ENCODE measurements around the gene AGXT.
A peak's percentile ranks its signal among the peaks of the same experiment; 100 is the strongest.

AGXT gene

DNA sequence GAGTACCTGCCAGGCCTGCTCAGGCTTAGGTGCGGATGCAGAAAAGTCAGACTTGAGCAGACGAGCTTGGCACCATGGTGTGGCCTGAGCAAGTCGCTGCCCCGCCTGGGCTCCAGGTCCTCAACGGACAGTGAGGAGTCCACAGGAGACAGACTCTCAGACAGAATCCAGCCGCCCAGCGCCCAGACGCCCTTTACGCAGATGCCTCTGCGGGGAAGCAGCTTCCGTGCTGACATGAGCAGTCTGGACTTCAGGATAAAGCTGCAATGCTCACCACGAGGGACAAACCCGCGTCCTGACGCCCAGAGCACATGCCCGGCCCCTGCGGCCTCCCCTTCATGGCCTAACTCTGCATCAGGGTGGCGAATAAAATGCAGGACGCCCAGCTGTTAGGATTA is 30.8 kb downstream of the AGXT start:
- no peak for DNase-seq

DNA sequence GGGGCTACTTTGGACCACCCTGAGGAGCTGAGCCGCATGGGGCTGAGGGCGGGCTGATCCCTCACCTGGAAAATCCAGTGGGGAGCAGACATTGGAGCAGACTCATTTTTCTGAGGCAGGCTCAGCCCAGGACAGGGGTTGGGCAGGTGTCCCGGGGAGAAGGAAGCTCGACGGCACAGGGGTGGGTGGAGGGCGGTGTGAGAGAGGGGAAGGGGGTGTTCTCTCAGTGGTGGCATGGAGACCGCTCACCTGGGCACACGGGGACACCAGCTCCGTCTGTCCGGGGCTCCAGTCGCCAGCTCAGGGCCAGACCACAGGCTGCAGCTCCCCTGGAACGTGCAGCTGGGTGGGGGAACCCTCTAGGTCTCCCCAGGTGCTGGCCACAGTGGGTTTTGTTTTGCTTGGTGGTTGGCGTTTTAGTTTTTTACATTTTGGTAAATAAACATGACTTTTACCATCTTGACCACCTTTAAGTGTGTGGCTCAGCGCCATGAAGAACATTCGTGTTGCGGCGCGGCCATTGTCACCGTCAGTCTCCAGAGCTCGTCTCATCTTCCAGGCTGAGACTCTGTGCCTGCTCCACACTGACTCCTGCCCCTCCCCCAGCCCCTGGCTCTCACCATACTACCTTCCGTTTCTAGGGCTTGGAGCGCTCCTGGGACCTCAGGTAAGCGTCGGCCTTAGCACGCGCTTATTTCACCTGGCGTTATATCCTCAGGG is 31.7 kb downstream of the AGXT start:
- DNase-seq, result no peak

DNA sequence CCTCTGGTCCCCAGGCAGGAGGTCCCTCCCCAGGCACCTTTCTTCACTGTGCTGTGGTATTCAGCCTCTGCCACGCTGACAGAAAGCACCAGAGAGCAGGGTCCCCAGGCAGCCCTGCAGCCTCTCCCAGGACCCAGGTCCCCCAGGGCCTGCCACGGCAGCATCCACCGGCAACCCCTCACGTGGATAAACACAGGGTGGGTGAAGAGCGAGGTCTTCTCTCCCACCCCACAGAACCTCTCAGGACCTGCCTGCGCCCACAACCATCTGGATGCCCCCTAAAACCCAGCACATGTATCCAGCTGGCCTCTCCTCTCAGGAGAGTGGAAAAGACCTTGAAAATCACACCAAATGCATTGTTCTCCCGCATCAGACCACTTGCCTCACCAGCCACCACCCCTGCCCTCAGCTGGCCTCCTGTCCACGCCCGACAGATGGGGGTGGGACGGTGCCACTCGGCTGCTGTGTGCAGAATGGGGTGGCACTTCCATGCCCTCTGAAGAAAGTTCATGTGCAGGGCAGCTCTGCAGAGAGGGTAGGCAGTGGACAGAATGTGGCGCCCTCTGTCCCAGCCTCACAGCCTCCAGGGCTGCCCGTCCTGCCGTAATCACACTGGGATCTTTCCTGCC is 33.5 kb downstream of the AGXT start:
- no peak for DNase-seq

DNA sequence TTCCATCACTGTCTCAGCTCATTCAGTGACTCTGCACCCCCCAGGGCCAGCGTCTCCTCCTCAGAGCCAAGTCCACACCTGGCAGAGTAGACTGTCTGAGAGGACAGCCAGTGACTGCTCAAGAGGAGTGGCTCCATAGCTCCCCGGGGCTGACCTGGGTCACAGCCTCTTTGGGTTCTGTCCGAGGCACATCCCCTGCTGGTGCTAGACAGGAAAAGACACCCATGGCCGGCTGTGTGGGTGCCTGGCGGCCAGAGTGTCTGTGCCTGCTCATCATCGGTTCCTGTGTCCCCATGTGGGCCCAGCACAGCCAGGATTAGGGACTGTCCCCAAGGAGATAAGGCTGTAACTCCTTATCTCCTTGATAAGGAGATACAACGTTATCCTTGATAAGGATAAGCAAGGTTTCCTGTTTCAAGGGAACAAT is 34.0 kb downstream of the AGXT start:
- DNase-seq, result no peak

DNA sequence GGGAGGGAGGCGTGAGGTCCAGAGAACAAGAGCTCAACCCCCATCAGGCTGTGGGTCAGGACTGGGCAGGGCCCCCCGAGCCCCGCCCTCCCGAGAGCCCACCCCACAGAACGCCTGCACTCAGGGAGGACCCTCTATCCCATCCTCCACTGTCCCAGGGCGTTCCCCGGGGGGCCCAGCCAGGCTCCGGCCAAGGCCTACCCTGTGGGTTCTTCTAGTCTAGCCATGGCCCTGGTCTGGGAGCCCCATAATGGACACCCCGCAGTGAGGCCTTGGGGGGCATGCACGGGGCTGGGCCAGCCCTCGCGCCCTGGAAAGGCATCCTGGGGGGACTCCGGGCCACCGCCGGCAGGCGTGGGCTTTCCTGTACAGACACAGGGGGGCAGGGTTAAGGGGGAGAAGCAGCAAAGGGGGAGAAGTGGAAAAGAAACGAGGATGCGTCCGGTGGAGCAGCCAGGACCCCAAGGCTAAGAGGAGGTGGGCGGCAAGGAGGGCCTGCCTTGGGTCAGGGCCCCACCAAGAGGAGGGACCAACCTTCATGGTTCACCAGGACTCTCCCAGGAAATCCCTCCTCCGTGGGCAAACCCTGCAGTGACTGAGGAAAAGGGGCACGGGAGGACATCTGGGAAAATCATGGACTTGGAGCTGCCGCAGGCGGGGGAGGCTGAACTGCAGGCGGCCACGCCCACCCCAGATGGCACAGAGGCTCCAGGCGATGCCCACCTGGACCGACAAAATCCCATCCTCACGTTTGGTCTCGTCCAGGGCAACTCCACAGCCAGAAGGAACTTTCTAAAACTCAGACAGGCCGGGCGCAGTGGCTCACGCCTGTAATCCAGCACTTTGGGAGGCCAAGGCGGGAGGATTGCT is 34.8 kb downstream of the AGXT start:
- DNase-seq, result no peak

DNA sequence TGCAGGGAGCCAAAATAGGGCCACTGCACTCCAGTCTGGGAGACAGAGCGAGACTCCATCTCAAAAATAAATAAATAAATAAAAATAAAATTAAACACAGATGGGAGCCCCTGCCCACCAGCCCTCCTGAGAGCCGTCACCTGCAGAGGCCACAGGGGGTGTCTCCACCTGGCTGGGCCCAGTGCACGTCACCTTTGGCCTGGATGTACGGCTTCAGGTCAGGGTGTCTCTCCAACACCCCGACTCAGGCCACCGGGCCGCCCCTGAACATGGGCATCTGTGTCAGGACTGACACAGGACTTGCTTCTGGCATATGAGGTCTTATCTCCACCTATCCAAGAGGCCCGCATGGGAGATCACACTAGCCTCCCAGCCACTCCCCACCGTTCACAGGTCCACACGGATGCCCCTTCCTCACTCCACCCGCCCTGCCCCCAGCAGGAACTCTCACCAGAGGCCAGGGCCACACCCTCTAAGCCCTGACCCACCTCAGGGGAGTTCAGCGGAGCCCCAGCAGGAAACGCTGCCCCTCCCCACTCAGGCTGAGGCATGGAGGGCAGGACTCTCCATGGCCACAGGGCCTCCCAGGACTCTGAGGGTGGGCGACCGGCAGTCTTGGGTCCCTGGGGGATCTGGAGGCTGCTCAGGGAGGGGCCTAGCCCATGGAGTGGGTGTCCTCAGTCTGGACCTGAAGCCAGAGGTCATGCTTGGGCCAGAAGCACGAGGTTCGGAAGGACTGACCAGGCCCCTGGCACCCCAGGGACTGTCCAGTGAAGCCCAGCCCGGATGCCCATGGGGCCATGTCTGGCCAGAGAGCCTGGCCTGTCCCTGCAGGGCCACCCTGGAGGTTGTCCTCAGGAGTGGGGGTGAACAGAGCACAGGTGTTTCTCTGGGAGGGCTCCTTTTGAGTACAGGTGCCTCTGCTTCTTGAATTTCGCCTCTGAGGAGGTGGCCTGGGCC is 35.9 kb downstream of the AGXT start:
- no peak for DNase-seq

DNA sequence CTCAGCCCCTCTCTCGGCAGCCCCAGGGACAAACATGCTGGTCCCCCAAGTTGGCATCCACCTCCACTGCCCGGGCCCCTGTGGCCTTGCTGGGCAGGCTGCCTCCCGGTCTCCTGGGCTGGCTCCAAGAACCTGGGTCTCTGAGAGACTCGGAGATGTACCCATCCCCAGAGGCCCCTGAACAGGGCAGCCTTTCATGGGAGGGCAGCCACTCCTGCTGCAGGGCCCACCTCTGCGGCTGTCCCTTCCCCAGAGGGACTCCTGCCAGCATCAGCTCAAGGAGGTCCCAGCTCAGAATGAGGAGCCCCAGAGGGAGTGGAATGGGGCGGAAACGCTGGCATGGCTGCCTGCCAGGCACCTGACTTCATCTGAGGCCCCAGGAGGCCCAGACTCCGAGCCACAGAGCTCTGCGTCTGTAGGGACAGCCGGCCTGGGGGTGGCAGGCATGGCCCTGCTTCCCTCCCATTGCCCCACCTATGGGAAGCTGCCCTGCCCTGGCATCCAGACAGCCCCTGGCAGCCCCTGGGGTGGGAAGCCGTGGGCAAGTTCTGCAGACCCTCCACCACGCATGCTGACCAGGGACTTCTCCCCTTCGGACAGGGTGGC is 36.7 kb downstream of the AGXT start:
- DNase-seq, result no peak

DNA sequence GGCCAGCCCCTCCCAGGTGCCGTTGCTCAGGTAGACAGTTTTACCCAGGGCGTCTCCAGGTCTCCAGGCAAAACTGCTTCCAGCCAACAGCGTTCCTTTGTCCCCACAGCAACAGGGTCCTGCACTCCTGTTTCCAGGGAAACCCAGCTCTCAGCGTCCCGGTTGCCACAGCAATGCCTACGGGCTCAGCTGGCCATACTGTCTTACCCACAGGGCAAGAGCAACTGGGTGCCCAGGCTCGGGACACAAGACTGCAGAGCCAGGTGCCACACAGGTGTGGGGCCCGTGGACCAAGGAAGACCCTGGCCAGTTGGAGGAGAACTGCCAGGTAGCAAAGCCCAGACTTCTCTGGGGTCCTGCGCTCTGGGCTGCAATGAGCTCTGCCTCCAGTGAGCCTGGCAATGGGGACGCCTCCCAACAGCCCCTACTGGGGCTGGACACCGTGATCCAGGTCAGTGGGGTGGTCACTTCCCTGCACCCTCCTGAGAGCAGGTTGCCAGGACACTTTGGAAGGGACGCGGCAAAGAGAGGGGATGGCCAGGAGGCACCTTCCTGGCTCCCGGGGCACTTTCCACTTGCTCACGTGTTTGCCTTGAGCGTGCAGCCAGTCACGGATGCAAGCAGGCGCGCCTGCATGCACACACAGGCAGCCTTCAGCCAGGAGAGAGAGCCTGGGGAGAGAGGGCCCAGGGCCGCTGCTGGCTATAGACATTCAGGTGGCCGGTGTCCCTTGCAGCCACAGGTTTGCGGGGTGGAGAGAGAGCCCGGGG is 37.7 kb downstream of the AGXT start, which contains the start of gene CROCC2:
TSS of gene CROCC2 (plus strand) at position 196 of the 770 bp plus-strand sequence. CDS start at position 374, 178 bp downstream.
- DNase-seq, result no peak

DNA sequence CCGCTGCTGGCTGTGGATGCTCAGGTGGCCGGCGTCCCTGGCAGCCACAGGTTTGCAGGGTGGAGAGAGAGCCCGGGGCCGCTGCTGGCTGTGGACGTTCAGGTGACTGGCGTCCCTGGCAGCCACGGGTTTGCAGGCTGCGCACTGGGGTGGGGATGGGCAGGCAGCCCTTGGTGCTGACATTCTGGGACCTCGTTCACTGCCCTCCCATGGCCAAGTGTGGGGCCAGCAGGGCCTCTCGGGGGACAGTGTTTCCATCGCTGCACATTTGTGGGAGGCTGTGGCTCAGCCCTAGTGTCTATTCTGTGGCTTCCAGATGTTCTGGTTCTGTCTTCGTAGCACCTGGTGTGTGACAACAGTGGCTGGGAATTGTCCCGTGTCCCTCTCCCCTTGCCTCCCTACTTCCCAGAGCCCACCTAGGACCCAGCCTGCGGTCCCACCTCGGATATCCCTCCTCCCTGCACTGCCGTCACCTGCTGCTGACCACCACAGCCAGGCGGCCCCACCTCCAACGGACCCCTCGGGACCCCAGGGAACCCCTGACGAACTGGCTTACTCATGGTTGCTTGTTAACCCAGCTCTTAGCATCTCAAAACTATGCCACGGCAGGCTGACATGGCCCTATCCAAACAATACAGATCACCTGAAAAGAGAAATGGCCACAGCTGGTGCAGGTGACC is 38.4 kb downstream of the AGXT start:
- no peak for DNase-seq

DNA sequence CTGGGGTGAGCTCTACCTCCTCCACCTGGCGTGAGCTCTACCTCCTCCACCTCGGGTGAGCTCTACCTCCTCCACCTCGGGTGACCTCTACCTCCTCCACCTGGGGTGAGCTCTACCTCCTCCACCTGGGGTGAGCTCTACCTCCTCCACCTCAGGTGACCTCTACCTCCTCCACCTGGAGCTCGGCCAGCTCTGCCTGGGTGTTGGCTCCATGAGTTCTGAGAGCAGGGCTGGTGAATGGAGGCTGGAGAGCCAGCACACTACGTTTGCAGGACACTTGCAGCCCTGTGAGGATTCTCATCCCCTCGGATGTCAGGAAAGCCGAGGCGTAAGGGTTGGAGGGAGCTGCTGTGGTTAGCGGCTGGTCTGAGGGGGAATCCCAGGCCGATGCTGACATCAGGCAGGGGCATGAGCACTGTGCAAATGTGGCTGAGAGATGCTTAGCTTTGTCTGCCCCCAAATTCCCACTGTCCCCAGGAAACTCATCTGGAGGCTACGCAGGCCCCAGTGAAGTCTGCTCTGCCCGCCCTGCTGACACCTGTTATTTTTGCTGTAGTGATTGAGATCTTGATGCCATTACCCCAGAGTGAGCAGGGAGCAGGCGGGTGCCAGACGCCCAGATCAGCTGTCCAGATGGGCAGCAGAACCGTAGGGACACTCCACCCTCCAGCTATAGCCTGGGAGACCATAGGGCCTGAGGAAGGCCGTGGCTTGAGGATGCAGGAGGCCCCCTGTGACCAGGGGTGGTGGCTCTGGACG is 40.8 kb downstream of the AGXT start:
- no peak for DNase-seq

DNA sequence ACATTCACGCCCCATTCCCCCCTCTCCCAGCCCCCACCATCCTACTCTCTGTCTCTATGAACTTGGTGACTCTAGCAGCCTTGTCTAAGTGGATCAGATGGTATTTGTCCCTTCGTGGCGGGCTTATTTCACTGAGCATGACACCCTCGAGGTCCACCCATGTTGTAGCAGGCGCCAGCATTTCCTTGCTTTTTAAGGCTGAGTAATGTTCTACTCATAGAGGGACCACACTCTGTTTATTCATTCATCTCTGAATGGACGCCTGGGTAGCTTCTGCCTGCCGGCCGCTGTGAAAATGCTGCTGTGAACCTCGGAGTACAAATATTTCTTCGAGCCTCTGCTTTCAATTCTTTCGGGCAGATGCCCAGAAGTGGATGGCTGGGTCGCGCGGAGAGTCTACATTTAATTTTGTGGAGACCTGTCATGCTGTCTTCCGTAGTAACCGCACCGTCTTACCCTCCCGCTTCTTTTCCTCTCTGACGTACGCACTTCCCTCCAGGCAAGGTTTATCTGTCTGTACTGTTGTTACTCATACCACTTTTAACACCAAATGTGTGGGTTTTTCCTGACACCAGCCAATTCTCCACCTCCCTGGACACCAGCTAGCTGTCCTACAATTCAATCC is 43.1 kb downstream of the AGXT start:
- DNase-seq, result no peak

DNA sequence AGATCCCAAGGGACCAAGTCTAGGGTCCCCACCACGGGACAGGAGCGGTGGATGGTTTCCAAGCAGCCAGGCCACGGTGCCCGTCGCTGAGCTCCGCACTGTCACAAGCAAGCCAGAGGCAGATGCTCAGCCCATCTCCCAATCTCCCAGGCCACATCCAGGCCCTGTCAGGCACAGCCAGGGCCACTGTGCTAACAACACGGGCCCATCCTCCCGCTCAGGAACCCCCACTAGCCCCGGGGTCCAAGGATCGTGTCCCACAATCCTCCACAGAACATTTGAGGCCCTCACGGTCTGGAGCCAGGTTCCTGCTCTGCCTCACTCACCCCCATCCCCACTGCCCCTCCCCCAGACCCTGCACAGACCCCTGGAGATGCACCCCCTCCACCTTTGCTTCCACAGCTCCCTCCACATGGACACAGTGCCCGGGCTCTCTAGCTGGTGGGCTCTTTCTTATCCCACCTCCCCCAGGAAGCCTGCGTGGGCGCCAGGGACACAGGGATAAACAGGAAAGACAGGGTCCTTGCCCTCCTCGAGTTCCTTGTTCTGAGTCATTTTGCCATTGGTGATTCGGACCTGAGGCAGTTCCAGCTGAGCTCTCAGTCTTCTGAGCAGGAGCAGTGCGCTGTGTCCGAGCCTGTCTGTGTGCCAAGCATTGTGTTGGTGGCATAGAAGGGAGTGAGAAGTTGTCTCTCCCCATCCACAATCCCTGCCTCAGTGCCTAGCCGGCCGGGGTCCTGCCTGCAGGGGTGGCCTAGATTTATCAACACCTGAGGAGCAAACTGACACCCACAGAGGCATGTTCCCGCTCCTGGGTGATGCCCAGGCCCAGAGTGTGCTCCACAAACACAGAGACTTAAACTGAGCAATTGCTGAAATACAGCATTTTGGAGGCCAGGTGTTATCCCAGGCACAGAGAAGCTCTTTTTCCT is 44.5 kb downstream of the AGXT start:
- DNase-seq, result no peak

DNA sequence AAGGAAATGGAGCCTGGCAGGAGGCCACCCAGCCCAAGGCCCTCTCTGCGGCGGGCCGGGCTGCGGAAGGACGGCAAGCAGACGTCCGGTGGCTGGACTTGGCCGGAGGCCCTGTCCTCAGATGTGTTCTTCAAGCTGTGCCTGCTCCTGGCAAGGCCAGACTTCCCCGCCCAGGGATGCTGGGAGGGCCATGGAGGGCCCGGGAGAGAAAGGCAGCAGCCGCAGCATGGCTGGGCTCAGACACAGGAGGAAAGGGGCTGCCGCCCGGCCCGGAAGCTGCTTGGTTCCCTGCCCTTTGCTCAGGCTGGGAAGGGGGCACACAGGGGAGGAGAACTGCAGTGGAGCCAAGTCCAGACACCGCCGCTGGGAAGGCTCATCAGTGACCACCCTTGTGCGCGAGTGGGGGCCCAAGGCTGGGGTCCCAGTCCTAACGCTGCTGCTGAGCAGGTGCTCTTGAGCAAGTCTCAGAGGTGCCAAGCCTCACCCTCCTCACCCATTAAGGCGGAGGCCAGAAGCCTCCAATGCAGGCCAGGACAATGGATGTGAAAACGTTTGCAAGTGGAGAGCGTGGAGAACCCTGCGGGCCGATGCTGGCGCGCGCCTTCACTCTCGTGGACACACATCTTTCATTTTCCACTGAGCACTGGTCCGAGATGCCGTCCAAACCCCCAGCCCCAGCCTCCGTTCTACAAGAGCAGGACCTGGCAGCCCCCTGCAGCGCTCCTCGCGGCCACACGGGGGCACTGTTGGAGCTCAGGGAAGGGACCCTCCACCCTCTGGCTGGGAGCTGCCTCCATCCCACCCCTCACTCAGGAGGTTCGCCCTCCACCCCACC is 45.4 kb downstream of the AGXT start:
- DNase-seq, result peak; percentile 6

DNA sequence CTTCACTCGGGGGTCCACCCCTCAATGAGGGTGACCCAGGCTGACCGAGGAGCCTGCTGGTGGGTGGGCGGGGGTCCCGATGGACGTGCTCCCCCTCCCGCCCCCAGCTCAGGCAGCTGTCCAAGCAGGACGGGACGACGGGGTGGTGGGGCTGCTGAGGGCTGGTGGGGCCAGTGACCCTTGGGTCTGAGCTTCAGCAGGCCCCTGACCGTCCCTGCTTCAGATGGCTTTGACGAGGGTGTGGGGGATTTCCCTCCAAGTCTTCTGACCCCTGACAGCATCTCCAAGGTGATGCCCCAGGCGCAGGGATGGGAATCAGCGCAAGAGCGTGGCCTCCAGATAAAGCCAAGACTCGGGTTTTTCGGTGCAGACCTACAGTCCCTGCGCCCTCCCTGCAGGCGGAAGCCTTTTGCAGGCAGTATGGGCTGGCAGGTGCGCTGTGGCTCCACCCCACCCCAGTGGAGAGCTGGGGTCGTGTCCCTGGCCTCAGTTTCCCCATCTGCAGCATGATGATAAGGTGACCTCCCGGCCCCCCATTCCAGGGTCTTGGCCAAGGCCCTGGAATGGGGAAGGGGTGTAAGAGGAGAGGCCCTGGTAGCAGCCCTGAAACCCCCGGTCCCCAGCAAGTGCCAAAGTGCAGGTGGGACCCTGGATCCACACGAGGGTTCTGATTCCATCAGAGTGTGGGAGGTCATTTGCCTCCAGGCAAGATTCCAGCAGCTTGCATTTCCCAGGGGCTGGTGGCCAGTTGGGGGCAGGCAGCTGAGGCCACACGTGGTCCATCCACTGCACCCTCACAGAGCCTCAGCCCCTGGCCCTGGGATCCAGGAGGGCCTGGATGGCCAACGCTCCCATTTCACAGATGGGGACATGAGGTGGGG is 46.3 kb downstream of the AGXT start:
- DNase-seq, result no peak

DNA sequence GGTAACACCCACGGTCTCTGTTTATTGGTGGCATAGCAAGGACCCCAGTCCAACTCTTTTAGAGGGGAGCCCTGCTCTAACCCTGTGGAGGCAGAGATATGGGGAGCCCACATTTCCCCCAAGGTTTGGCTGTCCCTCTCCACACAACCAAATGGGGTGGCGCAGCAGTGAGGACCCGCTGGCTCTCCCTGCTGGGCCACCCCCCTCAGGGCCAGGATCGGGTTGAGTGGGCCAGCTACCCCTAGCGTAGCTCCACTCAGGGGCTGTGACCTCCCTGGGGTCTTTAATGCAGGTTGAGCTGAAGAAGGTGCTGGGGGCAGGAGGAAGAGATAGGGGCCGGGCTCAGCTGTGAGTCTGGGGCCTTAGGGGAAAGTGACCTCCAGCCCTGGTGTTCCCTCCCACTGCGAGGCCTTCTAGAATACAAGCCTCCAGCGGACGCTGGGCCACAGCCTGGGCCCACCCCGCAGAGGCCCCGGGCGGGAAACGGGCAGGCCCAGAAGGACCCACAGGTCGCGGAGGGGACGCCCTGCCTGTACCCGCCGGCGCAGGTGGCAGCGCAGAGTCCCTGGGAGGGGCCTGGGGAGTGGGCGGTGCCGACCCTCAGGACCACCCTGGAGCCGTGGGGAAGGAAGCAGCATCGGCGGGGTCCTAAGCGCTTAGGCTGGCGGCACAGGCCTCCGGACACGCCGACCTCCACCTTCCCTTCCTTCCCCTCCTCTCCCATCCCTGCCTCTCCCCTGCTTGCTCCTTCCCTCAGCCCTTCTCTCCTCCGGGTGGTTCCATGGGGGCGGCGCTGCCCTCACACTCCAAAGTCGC is 47.1 kb downstream of the AGXT start:
- no peak for DNase-seq

All from hematopoietic multipotent progenitor cell treated with erythropoietin and hydrocortisone succinate and interleukin-3 and kit ligand, for 8 days (in vitro differentiated cells).